GM23338 (cell line): ENCODE measurements around the gene ZRANB2. TPM values are rescaled to one million over a fixed set of nuclear protein-coding genes. Genes with fewer than 3 reads are reported as not detected.

Experiments
- ATAC-seq: fragments of 200-7000 bp; cut with Tn5 transposase; 3 replicates; pipeline ENCODE4 v1.9.1; 2020
- DNase-seq: peaks from one replicate; pipeline ENCODE4 v3.0.0-alpha.2; 2015; ENCODE audit warnings: low spot score
- H2AFZ ChIP-seq: fragments of 200-600 bp; sonication (generic); 2 replicates; pipeline ENCODE4 v1.8.0; 2016; ENCODE audit warnings: antibody characterized with exemption, mild to moderate bottlenecking, moderate library complexity
- H3F3A ChIP-seq: fragments of 200-600 bp; sonication (generic); replicated peaks from 2 replicates; pipeline ENCODE4 v1.8.0; 2017; ENCODE audit warnings: antibody characterized with exemption, mixed run types, low read depth
- H3K27ac ChIP-seq: fragments of 200-600 bp; sonication (generic); 2 replicates; pipeline ENCODE4 v1.6.1; 2016; ENCODE audit warnings: low read depth
- H3K27me3 ChIP-seq: fragments of 200-600 bp; sonication (generic); 2 replicates; pipeline ENCODE4 v1.8.0; 2016; ENCODE audit warnings: mild to moderate bottlenecking, mixed run types, moderate library complexity; ENCODE audit not compliant: insufficient read depth
- H3K36me3 ChIP-seq: fragments of 200-600 bp; sonication (generic); 2 replicates; pipeline ENCODE4 v1.8.0; 2016; ENCODE audit warnings: mild to moderate bottlenecking; ENCODE audit not compliant: insufficient read depth
- H3K4me1 ChIP-seq: fragments of 200-600 bp; sonication (generic); 2 replicates; pipeline ENCODE4 v1.8.0; 2016; ENCODE audit warnings: mild to moderate bottlenecking, moderate library complexity; ENCODE audit not compliant: insufficient read depth
- H3K4me2 ChIP-seq: fragments of 200-600 bp; sonication (generic); 2 replicates; pipeline ENCODE4 v1.7.1; 2017; ENCODE audit warnings: mixed run types
- H3K4me3 ChIP-seq: fragments of 200-600 bp; sonication (generic); 2 replicates; pipeline ENCODE4 v1.6.1; 2016; ENCODE audit warnings: mixed run types
- H3K79me2 ChIP-seq: fragments of 200-600 bp; sonication (generic); replicated peaks from 2 replicates; pipeline ENCODE4 v1.8.0; 2017; ENCODE audit warnings: mild to moderate bottlenecking; ENCODE audit not compliant: insufficient read depth
- H3K9me2 ChIP-seq: fragments of 200-600 bp; sonication (generic); 2 replicates; pipeline ENCODE4 v1.8.0; 2017; ENCODE audit not compliant: insufficient read depth
- H4K20me1 ChIP-seq: fragments of 200-600 bp; sonication (generic); replicated peaks from 2 replicates; pipeline ENCODE4 v1.8.0; 2017; ENCODE audit warnings: mild to moderate bottlenecking; ENCODE audit not compliant: insufficient read depth
- H3K27ac Mint-ChIP-seq: 2 replicates; pipeline ENCODE4 v1.8.0; 2020; ENCODE audit warnings: inconsistent platforms, mild to moderate bottlenecking, moderate library complexity, mixed read lengths
- H3K27me3 Mint-ChIP-seq: 3 replicates; pipeline ENCODE4 v1.8.0; 2022; ENCODE audit warnings: low read depth, mild to moderate bottlenecking, moderate library complexity, mixed read lengths, inconsistent platforms; ENCODE audit not compliant: insufficient read depth, poor library complexity
- H3K36me3 Mint-ChIP-seq: 3 replicates; pipeline ENCODE4 v1.8.0; 2021; ENCODE audit warnings: low read depth, mild to moderate bottlenecking, inconsistent platforms, moderate library complexity, mixed read lengths
- H3K4me1 Mint-ChIP-seq: 3 replicates; pipeline ENCODE4 v1.8.0; 2020; ENCODE audit warnings: mild to moderate bottlenecking, inconsistent platforms, mixed read lengths
- H3K4me3 Mint-ChIP-seq: 3 replicates; pipeline ENCODE4 v1.8.0; 2021; ENCODE audit warnings: moderate library complexity, mild to moderate bottlenecking, inconsistent platforms, mixed read lengths
- H3K9me3 Mint-ChIP-seq: 3 replicates; pipeline ENCODE4 v1.8.0; 2020; ENCODE audit warnings: moderate library complexity, mild to moderate bottlenecking, inconsistent platforms, mixed read lengths
- CREB1 ChIP-seq: fragments of 250-450 bp; sonication (Bioruptor Pico); IDR thresholded peaks from 2 replicates; pipeline ENCODE4 v1.5.0; 2020; ENCODE audit warnings: low read depth, mild to moderate bottlenecking, moderate library complexity
- EZH2 ChIP-seq: fragments of 200-600 bp; sonication (generic); IDR thresholded peaks from one replicate; pipeline ENCODE4 v1.8.0; 2017; ENCODE audit warnings: antibody characterized with exemption, mild to moderate bottlenecking, low read depth; ENCODE audit not compliant: unreplicated experiment
- EZH2phosphoT487 ChIP-seq: fragments of 200-600 bp; sonication (generic); IDR thresholded peaks from one replicate; pipeline ENCODE4 v1.8.1; 2018; ENCODE audit warnings: antibody characterized with exemption; ENCODE audit not compliant: unreplicated experiment
- JUNB ChIP-seq: IDR thresholded peaks from one replicate; pipeline ENCODE4 v1.6.1; 2016; ENCODE audit warnings: antibody characterized with exemption; ENCODE audit not compliant: unreplicated experiment
- NANOG ChIP-seq: IDR thresholded peaks from 2 replicates; pipeline ENCODE4 v1.6.1; 2016; ENCODE audit warnings: antibody characterized with exemption, borderline replicate concordance
- POLR2AphosphoS5 ChIP-seq: IDR thresholded peaks from 2 replicates; pipeline ENCODE4 v1.6.1; 2016; ENCODE audit warnings: antibody characterized with exemption, low read depth
- STAT1 ChIP-seq: IDR thresholded peaks from one replicate; pipeline ENCODE4 v1.6.1; 2016; ENCODE audit warnings: antibody characterized with exemption; ENCODE audit not compliant: unreplicated experiment
- ZNF114 ChIP-seq: fragments of 250-450 bp; sonication (Bioruptor Pico); IDR thresholded peaks from 2 replicates; pipeline ENCODE4 v1.5.0; 2020; ENCODE audit warnings: mild to moderate bottlenecking, moderate library complexity
- ZNF331 ChIP-seq: fragments of 250-450 bp; sonication (Bioruptor Pico); IDR thresholded peaks from 2 replicates; pipeline ENCODE4 v1.5.0; 2020; ENCODE audit warnings: low read depth, mild to moderate bottlenecking, moderate library complexity
- polyA plus RNA-seq: library from polyadenylated mRNA; unstranded; fragments of >200 nt; fragmentation: Nextera tagmentation; extraction: Ambion mirVana; gene quantifications from 2 replicates; pipeline ENCODE4 v1.2.1, GENCODE V29; 2016
- total RNA-seq: library from RNA; depleted of rRNA; stranded (reverse); fragments of >200 nt; shearing (Covaris generic); gene quantifications from 2 replicates; pipeline ENCODE4 v1.2.3, GENCODE V29; 2014
- TF ChIP-seq, protein P1 (sequence below): IDR thresholded peaks from 2 replicates; pipeline ENCODE4 v1.6.1; 2016; ENCODE audit warnings: antibody characterized with exemption
- TF ChIP-seq, protein P2 (sequence below), 2 experiments: fragments of 200-600 bp in 1 of 2; sonication (generic) in 1 of 2; conservative IDR thresholded peaks; 2 replicates each; pipeline versions ENCODE4 v1.5.1 to v1.6.1; 2016 to 2017; ENCODE audit warnings: antibody characterized with exemption in 2 of 2, low read depth in 2 of 2, mild to moderate bottlenecking in 2 of 2, moderate library complexity in 1 of 2
- TF ChIP-seq, protein P3 (sequence below): fragments of 250-450 bp; sonication (Bioruptor Pico); IDR thresholded peaks from 2 replicates; pipeline ENCODE4 v1.5.0; 2020; ENCODE audit warnings: mild to moderate bottlenecking, moderate library complexity
- TF ChIP-seq, protein P4 (sequence below): IDR thresholded peaks from one replicate; pipeline ENCODE4 v1.6.1; 2018; ENCODE audit warnings: antibody characterized with exemption; ENCODE audit not compliant: unreplicated experiment

The ZRANB2 gene
- total and polyA plus RNA-seq, 2 experiments from 2014 or later: 84.9 to 170 TPM

DNA sequence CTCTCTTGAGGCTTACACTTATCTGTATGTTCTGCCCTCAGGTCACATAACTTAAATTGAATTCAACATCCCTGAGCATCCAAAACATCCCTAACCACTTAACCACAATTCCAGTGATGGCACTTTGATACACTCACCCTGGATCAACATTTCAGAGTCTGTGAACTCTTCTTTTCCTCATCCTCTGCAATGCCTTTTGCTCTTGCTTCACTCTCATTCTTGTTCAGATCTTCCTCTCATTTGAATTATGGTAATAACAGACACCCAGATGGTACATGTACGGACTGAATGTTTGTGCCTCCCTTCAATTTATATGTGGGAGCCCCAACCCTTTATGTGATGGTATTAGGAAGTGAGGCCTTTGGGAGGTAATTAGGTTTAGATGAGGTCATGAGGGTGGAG is 66.7 kb downstream of the ZRANB2 start:
- no peaks in the 10 kb centered on the region for H4K20me1 ChIP-seq
- no peaks in the 10 kb centered on the region for H3K4me1 ChIP-seq
- H3K4me2 ChIP-seq: no peak overlapping the region
- no peaks in the 10 kb centered on the region for H3K9me2 ChIP-seq
- no peak for TF ChIP-seq JUNB
- TF ChIP-seq POLR2AphosphoS5: no peak
- no peak for TF ChIP-seq ZNF114 (CRISPR knock-in tag)
- TF ChIP-seq, protein P1, sequence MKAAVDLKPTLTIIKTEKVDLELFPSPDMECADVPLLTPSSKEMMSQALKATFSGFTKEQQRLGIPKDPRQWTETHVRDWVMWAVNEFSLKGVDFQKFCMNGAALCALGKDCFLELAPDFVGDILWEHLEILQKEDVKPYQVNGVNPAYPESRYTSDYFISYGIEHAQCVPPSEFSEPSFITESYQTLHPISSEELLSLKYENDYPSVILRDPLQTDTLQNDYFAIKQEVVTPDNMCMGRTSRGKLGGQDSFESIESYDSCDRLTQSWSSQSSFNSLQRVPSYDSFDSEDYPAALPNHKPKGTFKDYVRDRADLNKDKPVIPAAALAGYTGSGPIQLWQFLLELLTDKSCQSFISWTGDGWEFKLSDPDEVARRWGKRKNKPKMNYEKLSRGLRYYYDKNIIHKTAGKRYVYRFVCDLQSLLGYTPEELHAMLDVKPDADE: no peak
- TF ChIP-seq, protein P2, sequence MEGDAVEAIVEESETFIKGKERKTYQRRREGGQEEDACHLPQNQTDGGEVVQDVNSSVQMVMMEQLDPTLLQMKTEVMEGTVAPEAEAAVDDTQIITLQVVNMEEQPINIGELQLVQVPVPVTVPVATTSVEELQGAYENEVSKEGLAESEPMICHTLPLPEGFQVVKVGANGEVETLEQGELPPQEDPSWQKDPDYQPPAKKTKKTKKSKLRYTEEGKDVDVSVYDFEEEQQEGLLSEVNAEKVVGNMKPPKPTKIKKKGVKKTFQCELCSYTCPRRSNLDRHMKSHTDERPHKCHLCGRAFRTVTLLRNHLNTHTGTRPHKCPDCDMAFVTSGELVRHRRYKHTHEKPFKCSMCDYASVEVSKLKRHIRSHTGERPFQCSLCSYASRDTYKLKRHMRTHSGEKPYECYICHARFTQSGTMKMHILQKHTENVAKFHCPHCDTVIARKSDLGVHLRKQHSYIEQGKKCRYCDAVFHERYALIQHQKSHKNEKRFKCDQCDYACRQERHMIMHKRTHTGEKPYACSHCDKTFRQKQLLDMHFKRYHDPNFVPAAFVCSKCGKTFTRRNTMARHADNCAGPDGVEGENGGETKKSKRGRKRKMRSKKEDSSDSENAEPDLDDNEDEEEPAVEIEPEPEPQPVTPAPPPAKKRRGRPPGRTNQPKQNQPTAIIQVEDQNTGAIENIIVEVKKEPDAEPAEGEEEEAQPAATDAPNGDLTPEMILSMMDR (conservative IDR thresholded peaks at IDR 0.05; ENCODE audit: low read depth in 2 of 2): no peak
- TF ChIP-seq EZH2: no peak
- TF ChIP-seq, protein P3, sequence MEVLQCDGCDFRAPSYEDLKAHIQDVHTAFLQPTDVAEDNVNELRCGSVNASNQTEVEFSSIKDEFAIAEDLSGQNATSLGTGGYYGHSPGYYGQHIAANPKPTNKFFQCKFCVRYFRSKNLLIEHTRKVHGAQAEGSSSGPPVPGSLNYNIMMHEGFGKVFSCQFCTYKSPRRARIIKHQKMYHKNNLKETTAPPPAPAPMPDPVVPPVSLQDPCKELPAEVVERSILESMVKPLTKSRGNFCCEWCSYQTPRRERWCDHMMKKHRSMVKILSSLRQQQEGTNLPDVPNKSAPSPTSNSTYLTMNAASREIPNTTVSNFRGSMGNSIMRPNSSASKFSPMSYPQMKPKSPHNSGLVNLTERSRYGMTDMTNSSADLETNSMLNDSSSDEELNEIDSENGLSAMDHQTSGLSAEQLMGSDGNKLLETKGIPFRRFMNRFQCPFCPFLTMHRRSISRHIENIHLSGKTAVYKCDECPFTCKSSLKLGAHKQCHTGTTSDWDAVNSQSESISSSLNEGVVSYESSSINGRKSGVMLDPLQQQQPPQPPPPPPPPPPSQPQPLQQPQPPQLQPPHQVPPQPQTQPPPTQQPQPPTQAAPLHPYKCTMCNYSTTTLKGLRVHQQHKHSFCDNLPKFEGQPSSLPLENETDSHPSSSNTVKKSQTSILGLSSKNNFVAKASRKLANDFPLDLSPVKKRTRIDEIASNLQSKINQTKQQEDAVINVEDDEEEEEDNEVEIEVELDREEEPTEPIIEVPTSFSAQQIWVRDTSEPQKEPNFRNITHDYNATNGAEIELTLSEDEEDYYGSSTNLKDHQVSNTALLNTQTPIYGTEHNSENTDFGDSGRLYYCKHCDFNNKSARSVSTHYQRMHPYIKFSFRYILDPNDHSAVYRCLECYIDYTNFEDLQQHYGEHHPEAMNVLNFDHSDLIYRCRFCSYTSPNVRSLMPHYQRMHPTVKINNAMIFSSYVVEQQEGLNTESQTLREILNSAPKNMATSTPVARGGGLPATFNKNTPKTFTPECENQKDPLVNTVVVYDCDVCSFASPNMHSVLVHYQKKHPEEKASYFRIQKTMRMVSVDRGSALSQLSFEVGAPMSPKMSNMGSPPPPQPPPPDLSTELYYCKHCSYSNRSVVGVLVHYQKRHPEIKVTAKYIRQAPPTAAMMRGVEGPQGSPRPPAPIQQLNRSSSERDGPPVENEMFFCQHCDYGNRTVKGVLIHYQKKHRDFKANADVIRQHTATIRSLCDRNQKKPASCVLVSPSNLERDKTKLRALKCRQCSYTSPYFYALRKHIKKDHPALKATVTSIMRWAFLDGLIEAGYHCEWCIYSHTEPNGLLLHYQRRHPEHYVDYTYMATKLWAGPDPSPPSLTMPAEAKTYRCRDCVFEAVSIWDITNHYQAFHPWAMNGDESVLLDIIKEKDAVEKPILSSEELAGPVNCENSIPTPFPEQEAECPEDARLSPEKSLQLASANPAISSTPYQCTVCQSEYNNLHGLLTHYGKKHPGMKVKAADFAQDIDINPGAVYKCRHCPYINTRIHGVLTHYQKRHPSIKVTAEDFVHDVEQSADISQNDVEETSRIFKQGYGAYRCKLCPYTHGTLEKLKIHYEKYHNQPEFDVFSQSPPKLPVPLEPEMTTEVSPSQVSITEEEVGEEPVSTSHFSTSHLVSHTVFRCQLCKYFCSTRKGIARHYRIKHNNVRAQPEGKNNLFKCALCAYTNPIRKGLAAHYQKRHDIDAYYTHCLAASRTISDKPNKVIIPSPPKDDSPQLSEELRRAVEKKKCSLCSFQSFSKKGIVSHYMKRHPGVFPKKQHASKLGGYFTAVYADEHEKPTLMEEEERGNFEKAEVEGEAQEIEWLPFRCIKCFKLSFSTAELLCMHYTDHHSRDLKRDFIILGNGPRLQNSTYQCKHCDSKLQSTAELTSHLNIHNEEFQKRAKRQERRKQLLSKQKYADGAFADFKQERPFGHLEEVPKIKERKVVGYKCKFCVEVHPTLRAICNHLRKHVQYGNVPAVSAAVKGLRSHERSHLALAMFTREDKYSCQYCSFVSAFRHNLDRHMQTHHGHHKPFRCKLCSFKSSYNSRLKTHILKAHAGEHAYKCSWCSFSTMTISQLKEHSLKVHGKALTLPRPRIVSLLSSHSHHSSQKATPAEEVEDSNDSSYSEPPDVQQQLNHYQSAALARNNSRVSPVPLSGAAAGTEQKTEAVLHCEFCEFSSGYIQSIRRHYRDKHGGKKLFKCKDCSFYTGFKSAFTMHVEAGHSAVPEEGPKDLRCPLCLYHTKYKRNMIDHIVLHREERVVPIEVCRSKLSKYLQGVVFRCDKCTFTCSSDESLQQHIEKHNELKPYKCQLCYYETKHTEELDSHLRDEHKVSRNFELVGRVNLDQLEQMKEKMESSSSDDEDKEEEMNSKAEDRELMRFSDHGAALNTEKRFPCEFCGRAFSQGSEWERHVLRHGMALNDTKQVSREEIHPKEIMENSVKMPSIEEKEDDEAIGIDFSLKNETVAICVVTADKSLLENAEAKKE (CRISPR knock-in tag): no peak
- no peak for TF ChIP-seq STAT1
- TF ChIP-seq, protein P4, sequence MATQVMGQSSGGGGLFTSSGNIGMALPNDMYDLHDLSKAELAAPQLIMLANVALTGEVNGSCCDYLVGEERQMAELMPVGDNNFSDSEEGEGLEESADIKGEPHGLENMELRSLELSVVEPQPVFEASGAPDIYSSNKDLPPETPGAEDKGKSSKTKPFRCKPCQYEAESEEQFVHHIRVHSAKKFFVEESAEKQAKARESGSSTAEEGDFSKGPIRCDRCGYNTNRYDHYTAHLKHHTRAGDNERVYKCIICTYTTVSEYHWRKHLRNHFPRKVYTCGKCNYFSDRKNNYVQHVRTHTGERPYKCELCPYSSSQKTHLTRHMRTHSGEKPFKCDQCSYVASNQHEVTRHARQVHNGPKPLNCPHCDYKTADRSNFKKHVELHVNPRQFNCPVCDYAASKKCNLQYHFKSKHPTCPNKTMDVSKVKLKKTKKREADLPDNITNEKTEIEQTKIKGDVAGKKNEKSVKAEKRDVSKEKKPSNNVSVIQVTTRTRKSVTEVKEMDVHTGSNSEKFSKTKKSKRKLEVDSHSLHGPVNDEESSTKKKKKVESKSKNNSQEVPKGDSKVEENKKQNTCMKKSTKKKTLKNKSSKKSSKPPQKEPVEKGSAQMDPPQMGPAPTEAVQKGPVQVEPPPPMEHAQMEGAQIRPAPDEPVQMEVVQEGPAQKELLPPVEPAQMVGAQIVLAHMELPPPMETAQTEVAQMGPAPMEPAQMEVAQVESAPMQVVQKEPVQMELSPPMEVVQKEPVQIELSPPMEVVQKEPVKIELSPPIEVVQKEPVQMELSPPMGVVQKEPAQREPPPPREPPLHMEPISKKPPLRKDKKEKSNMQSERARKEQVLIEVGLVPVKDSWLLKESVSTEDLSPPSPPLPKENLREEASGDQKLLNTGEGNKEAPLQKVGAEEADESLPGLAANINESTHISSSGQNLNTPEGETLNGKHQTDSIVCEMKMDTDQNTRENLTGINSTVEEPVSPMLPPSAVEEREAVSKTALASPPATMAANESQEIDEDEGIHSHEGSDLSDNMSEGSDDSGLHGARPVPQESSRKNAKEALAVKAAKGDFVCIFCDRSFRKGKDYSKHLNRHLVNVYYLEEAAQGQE: no peak
- no peak for TF ChIP-seq CREB1 (CRISPR knock-in tag)
- no peak for TF ChIP-seq ZNF331 (CRISPR knock-in tag)
- TF ChIP-seq EZH2phosphoT487: no peak
- no peak for TF ChIP-seq NANOG
- Mint-ChIP-seq H3K4me1 (no peaks in the 10 kb centered on the region), H3K9me3 (no peaks in the 10 kb centered on the region), H3K36me3 (no peaks in the 10 kb centered on the region), H3K27me3 (no peaks in the 10 kb centered on the region), H3K27ac (no peak overlapping the region), H3K4me3 (no peak overlapping the region)
- no peak overlapping the region for H3K27ac ChIP-seq
- ATAC-seq (no peak), DNase-seq (no peak)
- H2AFZ ChIP-seq: no peak overlapping the region
- H3K79me2 ChIP-seq: no peaks in the 10 kb centered on the region
- no peaks in the 10 kb centered on the region for H3K27me3 ChIP-seq
- H3K4me3 ChIP-seq: no peak overlapping the region
- no peaks in the 10 kb centered on the region for H3K36me3 ChIP-seq
- H3F3A ChIP-seq: no peaks in the 10 kb centered on the region
